ENCODE results near the gene RBM39. TPM values are rescaled to one million over a fixed set of nuclear protein-coding genes. Genes with fewer than 3 reads are reported as not detected.

The RBM39 gene
- total and polyA plus RNA-seq, 2 of the 13 experiments (the other 11 are each of a cell fraction or from before 2014, with no cell fraction given): 788 to 920 TPM

DNA sequence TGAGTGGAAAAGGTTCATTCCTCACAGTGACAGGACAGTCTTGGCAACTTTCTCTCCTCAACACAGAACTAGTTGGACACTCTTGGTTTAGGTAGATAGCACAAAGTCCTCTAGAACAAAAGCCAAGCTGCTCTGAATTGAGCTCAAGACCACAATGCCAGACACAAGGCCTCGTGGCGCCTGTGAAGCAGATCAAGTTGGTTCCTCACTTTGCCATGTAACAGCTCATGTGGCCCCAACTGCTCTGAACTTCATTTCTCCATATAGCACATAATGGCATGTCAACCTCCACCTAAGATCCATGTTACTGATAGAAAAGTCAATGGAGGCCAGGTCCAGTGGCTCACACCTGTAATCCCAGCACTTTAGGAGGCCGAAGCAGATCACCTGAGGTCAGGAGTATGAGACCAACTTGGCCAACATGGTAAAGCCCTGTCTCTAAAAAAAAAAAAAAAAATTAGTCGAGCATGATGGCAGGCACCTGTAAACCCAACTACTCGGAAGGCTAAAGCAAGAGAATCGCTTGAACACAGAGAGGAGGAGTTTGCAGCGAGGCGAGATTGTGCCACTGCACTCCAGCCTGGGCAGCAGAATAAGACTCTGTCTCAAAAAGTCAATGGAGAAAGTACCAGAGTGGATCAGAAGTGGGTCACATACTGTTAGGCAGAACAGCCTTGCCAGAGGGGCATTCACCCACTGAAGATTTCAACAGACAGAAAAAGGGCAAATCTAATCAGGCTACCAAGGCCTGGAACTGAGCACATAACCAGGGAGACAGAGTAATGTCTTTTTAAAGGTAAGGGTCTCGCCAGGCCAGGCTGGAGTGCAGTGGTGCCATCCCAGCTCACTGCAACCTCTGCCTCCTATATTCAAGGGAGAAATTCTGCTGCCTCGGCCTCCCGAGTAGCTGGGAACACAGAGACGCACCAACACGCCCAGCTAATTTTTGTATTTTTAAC, 21.6 kb downstream of the RBM39 start (continued):
- TF ChIP-seq TAF15 (IDR thresholded peaks at IDR 0.05; ENCODE audit: low read depth, low read length, poor library complexity, severe bottlenecking) (no peak), ETV6 (CRISPR knock-in tag; conservative IDR thresholded peaks at IDR 0.05) (no peak; the same call in 1 of the 2 replicates), NFIB (CRISPR knock-in tag; IDR thresholded peaks at IDR 0.05; ENCODE audit: borderline replicate concordance) (no peak), HOMEZ (CRISPR knock-in tag; IDR thresholded peaks at IDR 0.05; ENCODE audit: low read depth) (no peak), ZNF354B (CRISPR knock-in tag; IDR thresholded peaks at IDR 0.05) (peak; percentile 77; the same call in 1 of the 2 replicates), KDM5B (CRISPR knock-in tag; IDR thresholded peaks at IDR 0.05; ENCODE audit: borderline replicate concordance) (no peak), NR3C1 (CRISPR knock-in tag; IDR thresholded peaks at IDR 0.05) (no peak), LRRFIP1 (CRISPR knock-in tag; conservative IDR thresholded peaks at IDR 0.05) (no peak), MED13 (CRISPR knock-in tag; IDR thresholded peaks at IDR 0.05) (no peak), ZNF883 (CRISPR knock-in tag; IDR thresholded peaks at IDR 0.05; ENCODE audit: not compliant biosample characterization) (no peak), ZFP37 (CRISPR knock-in tag; IDR thresholded peaks at IDR 0.05; ENCODE audit: borderline replicate concordance) (no peak), ZNF768 (CRISPR knock-in tag; IDR thresholded peaks at IDR 0.05) (no peak), POLR2AphosphoS2 (IDR thresholded peaks at IDR 0.05; ENCODE audit: low read depth, low read length) (peak; percentile 75), FLYWCH1 (CRISPR knock-in tag; IDR thresholded peaks at IDR 0.05) (no peak), ZNF205 (CRISPR knock-in tag; IDR thresholded peaks at IDR 0.05) (no peak), DNMT3B (CRISPR knock-in tag; conservative IDR thresholded peaks at IDR 0.05) (no peak), SOX6 (IDR thresholded peaks at IDR 0.05) (no peak), SOX6 (CRISPR knock-in tag; IDR thresholded peaks at IDR 0.05) (no peak), ZNF747 (CRISPR knock-in tag; IDR thresholded peaks at IDR 0.05; ENCODE audit: borderline replicate concordance) (no peak)
- TF ChIP-seq, protein P1, sequence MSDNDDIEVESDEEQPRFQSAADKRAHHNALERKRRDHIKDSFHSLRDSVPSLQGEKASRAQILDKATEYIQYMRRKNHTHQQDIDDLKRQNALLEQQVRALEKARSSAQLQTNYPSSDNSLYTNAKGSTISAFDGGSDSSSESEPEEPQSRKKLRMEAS (IDR thresholded peaks at IDR 0.05): no peak
- TF ChIP-seq, protein P2, sequence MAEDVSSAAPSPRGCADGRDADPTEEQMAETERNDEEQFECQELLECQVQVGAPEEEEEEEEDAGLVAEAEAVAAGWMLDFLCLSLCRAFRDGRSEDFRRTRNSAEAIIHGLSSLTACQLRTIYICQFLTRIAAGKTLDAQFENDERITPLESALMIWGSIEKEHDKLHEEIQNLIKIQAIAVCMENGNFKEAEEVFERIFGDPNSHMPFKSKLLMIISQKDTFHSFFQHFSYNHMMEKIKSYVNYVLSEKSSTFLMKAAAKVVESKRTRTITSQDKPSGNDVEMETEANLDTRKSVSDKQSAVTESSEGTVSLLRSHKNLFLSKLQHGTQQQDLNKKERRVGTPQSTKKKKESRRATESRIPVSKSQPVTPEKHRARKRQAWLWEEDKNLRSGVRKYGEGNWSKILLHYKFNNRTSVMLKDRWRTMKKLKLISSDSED (CRISPR knock-in tag; IDR thresholded peaks at IDR 0.05): no peak
- TF ChIP-seq, protein P3, sequence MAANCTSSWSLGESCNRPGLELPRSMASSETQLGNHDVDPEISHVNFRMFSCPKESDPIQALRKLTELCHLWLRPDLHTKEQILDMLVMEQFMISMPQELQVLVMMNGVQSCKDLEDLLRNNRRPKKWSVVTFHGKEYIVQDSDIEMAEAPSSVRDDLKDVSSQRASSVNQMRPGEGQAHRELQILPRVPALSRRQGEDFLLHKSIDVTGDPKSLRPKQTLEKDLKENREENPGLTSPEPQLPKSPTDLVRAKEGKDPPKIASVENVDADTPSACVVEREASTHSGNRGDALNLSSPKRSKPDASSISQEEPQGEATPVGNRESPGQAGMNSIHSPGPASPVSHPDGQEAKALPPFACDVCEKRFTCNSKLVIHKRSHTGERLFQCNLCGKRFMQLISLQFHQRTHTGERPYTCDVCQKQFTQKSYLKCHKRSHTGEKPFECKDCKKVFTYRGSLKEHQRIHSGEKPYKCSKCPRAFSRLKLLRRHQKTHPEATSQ (CRISPR knock-in tag; IDR thresholded peaks at IDR 0.05; ENCODE audit: borderline replicate concordance): no peak
